HCEC 1CT (cell line): ENCODE measurements around the gene RNF144A.

Experiments
- DNase-seq: peaks from one replicate; pipeline ENCODE4 v3.0.0-alpha.2; 2017

RNF144A gene

GRCh38 chr2:7027956-7028655 lies 110.9 kb downstream of the RNF144A start:
- no peak for DNase-seq

- DNase-seq = no peak
Observed at GRCh38 chr2:7028846-7029245, 111.6 kb downstream of the RNF144A start.

GRCh38 chr2:7029291-7030059 lies 112.3 kb downstream of the RNF144A start:
- DNase-seq = no peak

- DNase-seq = no peak
Observed at GRCh38 chr2:7030810-7031209, 113.6 kb downstream of the RNF144A start.

- DNase-seq = no peak
Observed at GRCh38 chr2:7031547-7032245, 114.5 kb downstream of the RNF144A start.

GRCh38 chr2:7032371-7032770 lies 115.2 kb downstream of the RNF144A start:
- no peak for DNase-seq

- no peak for DNase-seq
Observed at GRCh38 chr2:7033136-7033960, 116.1 kb downstream of the RNF144A start.

- DNase-seq = no peak
Observed at GRCh38 chr2:7034303-7034702, 117.1 kb downstream of the RNF144A start.

- DNase-seq = no peak
Observed at GRCh38 chr2:7035884-7036283, 118.7 kb downstream of the RNF144A start.

- DNase-seq = no peak
Observed at GRCh38 chr2:7037340-7038333, 120.4 kb downstream of the RNF144A start.

- no peak for DNase-seq
Observed at GRCh38 chr2:7040547-7040946, 123.3 kb downstream of the RNF144A start.

GRCh38 chr2:7041421-7041820 lies 124.2 kb downstream of the RNF144A start:
- DNase-seq = no peak

- no peak for DNase-seq
Observed at GRCh38 chr2:7043690-7044089, 126.5 kb downstream of the RNF144A start.

- no peak for DNase-seq
Observed at GRCh38 chr2:7044253-7045250, 127.3 kb downstream of the RNF144A start.

- no peak for DNase-seq
Observed at GRCh38 chr2:7045601-7046590, 128.7 kb downstream of the RNF144A start.

GRCh38 chr2:7047661-7048060 lies 130.4 kb downstream of the RNF144A start:
- DNase-seq = no peak

- DNase-seq = no peak
Observed at GRCh38 chr2:7048762-7049294, 131.6 kb downstream of the RNF144A start.

- no peak for DNase-seq
Observed at GRCh38 chr2:7052404-7052803, 135.2 kb downstream of the RNF144A start.
